Testis (tissue), 2 donors: Measurements from ENCODE around the gene PLAC8.
"Not testable (repeated sequence)": the region's sequence is repeated elsewhere in the genome, so short reads cannot be mapped to it uniquely, and the experiment has no call there.

Source experiments
- CTCF ChIP-seq, 3 experiments: fragments of 450-650 bp in 2 of 3; fragments of 200-600 bp in 1 of 3; sonication (generic) in 1 of 3; IDR thresholded peaks; one replicate each; pipeline ENCODE4 v1.5.1; 2016 to 2019; ENCODE audit warnings: antibody characterized with exemption in 3 of 3, mild to moderate bottlenecking in 2 of 3, moderate library complexity in 1 of 3
- POLR2A ChIP-seq: fragments of 450-650 bp; IDR thresholded peaks from one replicate; pipeline ENCODE4 v1.6.1; 2017; ENCODE audit warnings: antibody characterized with exemption, mild to moderate bottlenecking, moderate library complexity

- TF ChIP-seq CTCF (IDR thresholded peaks at IDR 0.05); POLR2A: not testable (repeated sequence)
These were observed 31.2 kb upstream of the PLAC8 start for GRCh38 chr4:83145776-83146175.
